GM10266 (cell line): ENCODE data around the gene LILRA5.

Experiments
- DNase-seq: peaks from one replicate; pipeline ENCODE4 v3.0.0; 2012; ENCODE audit errors: extremely low spot score
- CTCF ChIP-seq: IDR thresholded peaks from 2 replicates; pipeline ENCODE4 v1.5.1; 2012; ENCODE audit warnings: mild to moderate bottlenecking, low read depth; ENCODE audit not compliant: control insufficient read depth, insufficient read depth; ENCODE audit errors: missing control alignments

LILRA5 gene

GRCh38 chr19:54319049-54319448 is 6.1 kb upstream of the LILRA5 start:
- DNase-seq, result no peak
- TF ChIP-seq CTCF, result no peak

DNA sequence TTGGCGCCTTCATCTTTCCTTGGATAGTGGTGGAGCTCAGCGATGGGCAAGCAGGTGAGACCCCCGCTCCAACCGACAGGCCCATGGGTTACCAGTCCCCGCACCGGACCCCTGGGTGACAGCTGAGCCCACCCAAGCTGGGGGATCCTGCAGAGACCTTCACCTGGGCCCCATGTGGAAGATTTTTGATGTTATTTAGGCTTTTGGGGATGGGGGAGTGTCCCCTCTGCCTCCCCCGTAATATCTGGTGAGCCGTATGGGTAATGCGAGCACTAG is 4.9 kb upstream of the LILRA5 start:
- no peak for TF ChIP-seq CTCF
- no peak for DNase-seq

GRCh38 chr19:54317108-54317964 is 4.4 kb upstream of the LILRA5 start:
- TF ChIP-seq CTCF, result no peak
- DNase-seq, result no peak

DNA sequence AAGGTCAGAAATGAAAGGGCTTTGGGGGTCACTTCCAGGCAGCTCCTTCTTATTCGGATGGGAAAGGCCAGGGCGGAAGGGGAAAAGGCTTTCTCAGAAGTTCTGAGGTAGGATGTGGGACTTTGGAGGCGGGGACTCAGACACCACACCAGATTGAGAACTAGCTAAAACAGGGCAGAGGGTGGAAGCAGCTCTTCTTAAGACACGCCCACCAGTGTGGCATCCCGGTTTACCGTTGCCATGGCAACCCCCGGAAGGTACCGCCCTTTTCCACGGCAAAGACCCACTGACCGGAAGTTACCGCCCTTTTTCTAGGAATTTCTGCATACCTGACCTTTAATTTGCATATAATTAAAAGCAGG is 3.8 kb upstream of the LILRA5 start:
- DNase-seq, result no peak
- TF ChIP-seq CTCF, result no peak

DNA sequence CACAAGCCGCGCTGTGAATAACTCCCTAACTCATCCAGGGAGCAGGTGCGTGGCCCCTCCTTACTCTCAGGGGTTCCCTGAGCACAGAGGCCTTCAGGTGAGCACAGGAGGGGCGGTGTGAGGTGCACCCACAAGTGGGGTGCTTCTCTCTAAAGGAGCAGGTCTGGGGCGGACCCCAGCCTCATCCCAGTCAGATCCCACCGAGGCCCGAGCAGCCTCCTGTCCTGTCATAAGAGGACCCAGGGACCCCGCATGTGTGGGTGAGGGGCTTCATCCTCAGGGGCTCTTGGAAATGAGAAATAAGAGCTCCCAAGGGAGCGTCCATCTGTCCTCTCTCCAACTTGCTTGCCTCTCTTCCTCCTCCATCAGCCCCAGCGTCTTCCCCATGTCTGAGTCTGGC is 3.0 kb upstream of the LILRA5 start:
- no peak for TF ChIP-seq CTCF
- DNase-seq, result no peak

- DNase-seq, result no peak
- no peak for TF ChIP-seq CTCF
Measured at GRCh38 chr19:54312011-54312410, 955 bp downstream of the LILRA5 start.

GRCh38 chr19:54311486-54311885 is 1.5 kb downstream of the LILRA5 start:
- TF ChIP-seq CTCF, result no peak
- DNase-seq, result no peak
